OCI-LY3 (cell line): Measurements from ENCODE around the gene CIAO3.

Experiments used
- EZH2phosphoT487 ChIP-seq: fragments of 200-600 bp; shearing (Covaris generic); IDR thresholded peaks from 2 replicates; pipeline ENCODE4 v1.6.1; 2018; ENCODE audit warnings: antibody characterized with exemption, mixed run types, low read depth
- TF ChIP-seq, protein P1 (sequence below): fragments of 200-600, 300-600 bp; sonication (generic); IDR thresholded peaks from 2 replicates; pipeline ENCODE4 v1.5.1; 2014; ENCODE audit warnings: antibody characterized with exemption, low read length, low read depth

GRCh38 chr16:693364-693763 is 47.4 kb downstream of the CIAO3 start:
- TF ChIP-seq, protein P1, sequence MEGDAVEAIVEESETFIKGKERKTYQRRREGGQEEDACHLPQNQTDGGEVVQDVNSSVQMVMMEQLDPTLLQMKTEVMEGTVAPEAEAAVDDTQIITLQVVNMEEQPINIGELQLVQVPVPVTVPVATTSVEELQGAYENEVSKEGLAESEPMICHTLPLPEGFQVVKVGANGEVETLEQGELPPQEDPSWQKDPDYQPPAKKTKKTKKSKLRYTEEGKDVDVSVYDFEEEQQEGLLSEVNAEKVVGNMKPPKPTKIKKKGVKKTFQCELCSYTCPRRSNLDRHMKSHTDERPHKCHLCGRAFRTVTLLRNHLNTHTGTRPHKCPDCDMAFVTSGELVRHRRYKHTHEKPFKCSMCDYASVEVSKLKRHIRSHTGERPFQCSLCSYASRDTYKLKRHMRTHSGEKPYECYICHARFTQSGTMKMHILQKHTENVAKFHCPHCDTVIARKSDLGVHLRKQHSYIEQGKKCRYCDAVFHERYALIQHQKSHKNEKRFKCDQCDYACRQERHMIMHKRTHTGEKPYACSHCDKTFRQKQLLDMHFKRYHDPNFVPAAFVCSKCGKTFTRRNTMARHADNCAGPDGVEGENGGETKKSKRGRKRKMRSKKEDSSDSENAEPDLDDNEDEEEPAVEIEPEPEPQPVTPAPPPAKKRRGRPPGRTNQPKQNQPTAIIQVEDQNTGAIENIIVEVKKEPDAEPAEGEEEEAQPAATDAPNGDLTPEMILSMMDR, result no peak
- TF ChIP-seq EZH2phosphoT487, result no peak
